Panc1 (cell line): ENCODE data around the gene EIF4E2. TPM values are rescaled to one million over a fixed set of nuclear protein-coding genes. Genes with fewer than 3 reads are reported as not detected.

Experiments
- ATAC-seq: fragments of 200-7000 bp; cut with Tn5 transposase; 2 replicates; pipeline ENCODE4 v1.9.1; 2020; ENCODE audit warnings: mild to moderate bottlenecking, moderate library complexity
- BruUV-seq: library from RNA; stranded (reverse); fragments of 400-500 nt; replicated peaks from 2 replicates; lab custom pipeline; 2021; lab: Mats Ljungman, UMichigan
- CTCF ChIA-PET: fragments of 300-600 bp; sonication (Branson Sonifier 250); formaldehyde crosslinking; loops from one replicate; lab custom pipeline; 2022; ENCODE audit warnings: antibody characterized with exemption; lab: Charles Lee
- POLR2A ChIA-PET: fragments of 300-600 bp; sonication (Branson Sonifier 250); formaldehyde crosslinking; loops from one replicate; lab custom pipeline; 2022; ENCODE audit warnings: antibody characterized with exemption; lab: Charles Lee
- DNase-seq: peaks from one replicate; pipeline ENCODE4 v3.0.0-alpha.2; 2010; ENCODE audit warnings: low read depth, low spot score
- H3K27ac ChIP-seq: 2 replicates; pipeline ENCODE4 v1.5.1; 2011; ENCODE audit warnings: mild to moderate bottlenecking, low read length, inconsistent platforms
- H3K27me3 ChIP-seq: fragments of 200-500 bp; sonication (Bioruptor generic); 2 replicates; pipeline ENCODE4 v1.6.0; 2014; ENCODE audit warnings: low read length, inconsistent platforms; ENCODE audit not compliant: control insufficient read depth, insufficient read depth
- H3K36me3 ChIP-seq: fragments of 200-500 bp; sonication (Bioruptor generic); 2 replicates; pipeline ENCODE4 v1.5.1; 2014; ENCODE audit warnings: inconsistent platforms, mild to moderate bottlenecking, low read length, moderate library complexity; ENCODE audit not compliant: control insufficient read depth, insufficient read depth
- H3K4me1 ChIP-seq: 2 replicates; pipeline ENCODE4 v1.5.1; 2011; ENCODE audit warnings: inconsistent platforms, mild to moderate bottlenecking, low read length, moderate library complexity; ENCODE audit not compliant: control insufficient read depth, insufficient read depth
- H3K4me3 ChIP-seq, 2 experiments: 2 replicates each; pipeline ENCODE4 v1.5.1; 2011 to 2012; ENCODE audit warnings: low read depth in 2 of 2, low read length in 2 of 2, mild to moderate bottlenecking in 2 of 2, inconsistent platforms in 1 of 2, moderate library complexity in 1 of 2
- H3K9me3 ChIP-seq: fragments of 200-500 bp; sonication (Bioruptor generic); 2 replicates; pipeline ENCODE4 v1.5.1; 2014; ENCODE audit warnings: low read depth, mild to moderate bottlenecking, inconsistent platforms, low read length, moderate library complexity; ENCODE audit not compliant: control insufficient read depth, insufficient read depth
- CTCF ChIP-seq: fragments of 450-650 bp; IDR thresholded peaks from 2 replicates; pipeline ENCODE4 v1.5.1; 2017; ENCODE audit warnings: mild to moderate bottlenecking
- POLR2AphosphoS5 ChIP-seq: IDR thresholded peaks from 2 replicates; pipeline ENCODE4 v1.6.1; 2012; ENCODE audit warnings: mild to moderate bottlenecking, low read depth, low read length, moderate library complexity
- REST ChIP-seq, 2 experiments: IDR thresholded peaks; 2 replicates each; pipeline ENCODE4 v1.6.1; 2011 to 2012; ENCODE audit warnings: low read depth in 2 of 2, control low read depth in 1 of 2, low read length in 1 of 2, mild to moderate bottlenecking in 1 of 2, moderate library complexity in 1 of 2; ENCODE audit not compliant: insufficient read depth in 1 of 2
- SIN3A ChIP-seq: IDR thresholded peaks from 2 replicates; pipeline ENCODE4 v1.6.1; 2012; ENCODE audit warnings: low read depth, mild to moderate bottlenecking, low read length, moderate library complexity, borderline replicate concordance; ENCODE audit not compliant: insufficient read depth
- TCF7L2 ChIP-seq: IDR thresholded peaks from 2 replicates; pipeline ENCODE4 v1.6.1; 2011; ENCODE audit warnings: mild to moderate bottlenecking, low read depth, low read length, inconsistent platforms
- in situ Hi-C: cut with HindIII; loops from 2 replicates; pipeline ENCODE4 v1.10.0; 2016; ENCODE audit warnings: low sequenced_read_pairs, low pct_unique_long_range_greater_than_20kb
- intact Hi-C: fragments of 100-400 bp; cut with micrococcal nuclease; formaldehyde crosslinking; loops from one replicate; pipeline ENCODE4 v1.10.0; 2022; ENCODE audit not compliant: unreplicated experiment
- total RNA-seq: library from RNA; stranded (reverse); gene quantifications from one replicate; pipeline ENCODE4 v1.2.1, GENCODE V29; 2021; ENCODE audit not compliant: unreplicated experiment

Gene EIF4E2
- total RNA-seq, 1 experiment from 2014 or later: 84.0 TPM

GRCh38 chr2:232588680-232589585, 38.4 kb downstream of the EIF4E2 start:
- in situ Hi-C loops: no loop called here
- peak; percentile 54 for ATAC-seq
- H3K4me3 ChIP-seq: no peak overlapping the region
- no peaks in the 10 kb centered on the region for H3K27me3 ChIP-seq
- no peak for DNase-seq
- no peaks in the 10 kb centered on the region for H3K9me3 ChIP-seq
- H3K36me3 ChIP-seq: no peaks in the 10 kb centered on the region
- ChIA-PET CTCF (no interaction called here), POLR2A (no interaction called here)
- H3K4me1 ChIP-seq: peaks cover 9% of the 10 kb centered on the region
- TF ChIP-seq TCF7L2 (no peak), CTCF (no peak)
- no TSS peak for BruUV-seq
- intact Hi-C loops: no loop called here
- H3K27ac ChIP-seq: no peak overlapping the region

GRCh38 chr2:232592772-232593395, 42.4 kb downstream of the EIF4E2 start:
- DNase-seq (peak; percentile 75), ATAC-seq (peak; percentile 80)
- ChIA-PET POLR2A (no interaction called here), CTCF (no interaction called here)
- peaks cover 9% of the 10 kb centered on the region for H3K4me1 ChIP-seq
- no peak overlapping the region for H3K4me3 ChIP-seq
- H3K27me3 ChIP-seq: no peaks in the 10 kb centered on the region
- in situ Hi-C loops: no loop called here
- H3K36me3 ChIP-seq: no peaks in the 10 kb centered on the region
- BruUV-seq: no TSS peak
- H3K27ac ChIP-seq: no peak overlapping the region
- TF ChIP-seq REST (IDR thresholded peaks at IDR 0.05; ENCODE audit: insufficient read depth in 1 of 2, low read depth in 2 of 2, low read length in 1 of 2) (no peak), SIN3A (no peak), CTCF (no peak), TCF7L2 (no peak), POLR2AphosphoS5 (no peak)
- intact Hi-C loops: no loop called here
- no peaks in the 10 kb centered on the region for H3K9me3 ChIP-seq
